ENCODE data around the gene BBS4. TPM values are rescaled to one million over a fixed set of nuclear protein-coding genes. Genes with fewer than 3 reads are reported as not detected.
A peak's percentile ranks its signal among the peaks of the same experiment; 100 is the strongest.
"Not testable (repeated sequence)": the region's sequence is repeated elsewhere in the genome, so short reads cannot be mapped to it uniquely, and the experiment has no call there.

Gene BBS4
- total and polyA plus RNA-seq, 2 donors from 2014 or later = 17.2 to 29.3 TPM

DNA sequence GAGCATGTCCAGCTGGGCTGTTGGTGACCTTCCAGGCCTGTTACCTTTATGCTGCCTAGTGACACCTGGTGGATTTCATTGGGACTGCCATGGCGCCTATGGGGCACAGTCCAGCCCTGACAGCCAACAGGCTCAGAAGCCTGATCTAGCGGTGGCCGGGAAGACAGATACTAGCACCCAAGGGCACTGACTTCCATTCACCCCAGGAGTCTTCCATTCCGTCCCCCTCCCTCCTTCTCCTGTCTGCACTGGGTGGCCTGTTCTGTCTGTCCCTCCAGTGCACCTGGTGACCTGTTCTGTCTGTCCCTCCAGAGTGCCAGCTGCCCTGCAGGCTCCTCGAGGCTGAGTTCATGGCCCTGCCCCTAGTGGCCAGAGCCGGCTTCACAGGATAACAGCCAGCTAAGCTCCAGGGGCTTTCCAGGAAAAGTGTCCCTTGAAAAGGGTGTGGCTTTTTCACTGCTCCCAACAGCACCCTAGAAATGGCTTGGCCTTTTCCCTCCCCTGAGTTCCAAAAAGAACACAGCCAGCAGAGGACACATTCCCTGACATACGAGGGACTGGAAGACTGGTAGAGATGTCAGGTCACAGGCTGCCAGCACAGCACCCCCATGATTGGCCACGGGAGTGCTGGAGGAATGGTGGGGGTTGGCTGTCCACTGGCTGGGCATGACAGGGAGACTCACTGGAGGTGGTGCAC is 15.2 kb upstream of the BBS4 start:
- peak; percentile 82 to 90 (median 83) for DNase-seq
- H3K27me3 ChIP-seq (ENCODE audit: control insufficient read depth, insufficient read depth, low read length); H3K9ac ChIP-seq (ENCODE audit: low read length in 3 of 3); H3K36me3 ChIP-seq (ENCODE audit: control insufficient read depth in 2 of 3, insufficient read depth in 3 of 3, low read length in 3 of 3); FAIRE-seq; H3K4me1 ChIP-seq (ENCODE audit: control insufficient read depth in 2 of 3, insufficient read depth in 2 of 3, low read depth in 1 of 3, low read length in 3 of 3); intact Hi-C loops (cut with DNase I); H3K27ac ChIP-seq (ENCODE audit: low read depth in 2 of 2, low read length in 2 of 2); H3K9me3 ChIP-seq (ENCODE audit: control insufficient read depth in 2 of 3, insufficient read depth in 1 of 3, low read length in 3 of 3): not testable (repeated sequence)
- H3K4me3 ChIP-seq (ENCODE audit: low read length in 3 of 3) = peak overlapping the region; percentile 39 to 59 (median 58)
- TF ChIP-seq, protein P1, sequence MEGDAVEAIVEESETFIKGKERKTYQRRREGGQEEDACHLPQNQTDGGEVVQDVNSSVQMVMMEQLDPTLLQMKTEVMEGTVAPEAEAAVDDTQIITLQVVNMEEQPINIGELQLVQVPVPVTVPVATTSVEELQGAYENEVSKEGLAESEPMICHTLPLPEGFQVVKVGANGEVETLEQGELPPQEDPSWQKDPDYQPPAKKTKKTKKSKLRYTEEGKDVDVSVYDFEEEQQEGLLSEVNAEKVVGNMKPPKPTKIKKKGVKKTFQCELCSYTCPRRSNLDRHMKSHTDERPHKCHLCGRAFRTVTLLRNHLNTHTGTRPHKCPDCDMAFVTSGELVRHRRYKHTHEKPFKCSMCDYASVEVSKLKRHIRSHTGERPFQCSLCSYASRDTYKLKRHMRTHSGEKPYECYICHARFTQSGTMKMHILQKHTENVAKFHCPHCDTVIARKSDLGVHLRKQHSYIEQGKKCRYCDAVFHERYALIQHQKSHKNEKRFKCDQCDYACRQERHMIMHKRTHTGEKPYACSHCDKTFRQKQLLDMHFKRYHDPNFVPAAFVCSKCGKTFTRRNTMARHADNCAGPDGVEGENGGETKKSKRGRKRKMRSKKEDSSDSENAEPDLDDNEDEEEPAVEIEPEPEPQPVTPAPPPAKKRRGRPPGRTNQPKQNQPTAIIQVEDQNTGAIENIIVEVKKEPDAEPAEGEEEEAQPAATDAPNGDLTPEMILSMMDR (IDR thresholded peaks at IDR 0.05; ENCODE audit: borderline replicate concordance, extremely low read depth, insufficient read depth) = peak; percentile 72

DNA sequence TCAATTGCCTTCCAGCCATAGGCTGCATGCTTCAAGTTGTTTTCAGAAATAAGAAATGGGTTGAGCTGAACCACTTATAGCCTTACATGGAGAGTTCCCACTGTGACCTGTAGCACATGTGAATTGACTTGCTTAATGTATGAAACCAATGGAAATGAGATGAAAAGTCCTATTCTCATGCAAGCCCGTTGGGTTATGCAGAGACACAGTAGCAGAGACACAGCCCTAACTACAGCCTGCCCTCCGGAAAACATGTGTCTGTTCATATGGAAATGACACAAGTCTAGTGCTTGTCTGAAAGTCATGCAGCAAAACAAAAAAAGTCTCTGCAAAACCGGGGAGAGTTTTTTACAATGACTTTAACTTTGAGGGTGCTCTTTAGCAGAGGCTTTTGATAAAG is 14.5 kb upstream of the BBS4 start:
- Histone ChIP-seq H3K9ac (ENCODE audit: low read length in 3 of 3) (no peak overlapping the region), H3K9me3 (ENCODE audit: control insufficient read depth in 2 of 3, insufficient read depth in 1 of 3, low read length in 3 of 3) (no peaks in the 10 kb centered on the region), H3K4me1 (ENCODE audit: control insufficient read depth in 2 of 3, insufficient read depth in 2 of 3, low read depth in 1 of 3, low read length in 3 of 3) (no peaks in the 10 kb centered on the region), H3K27me3 (ENCODE audit: control insufficient read depth, insufficient read depth, low read length) (no peaks in the 10 kb centered on the region), H3K27ac (ENCODE audit: low read depth in 2 of 2, low read length in 2 of 2) (no peak overlapping the region), H3K4me3 (ENCODE audit: low read length in 3 of 3) (no peak overlapping the region), H3K36me3 (ENCODE audit: control insufficient read depth in 2 of 3, insufficient read depth in 3 of 3, low read length in 3 of 3) (no peaks in the 10 kb centered on the region)
- no peak for DNase-seq
- TF ChIP-seq, protein P1 (IDR thresholded peaks at IDR 0.05; ENCODE audit: borderline replicate concordance, extremely low read depth, insufficient read depth) = no peak
- no peak for FAIRE-seq
- intact Hi-C loops (cut with DNase I) = no loop called here

DNA sequence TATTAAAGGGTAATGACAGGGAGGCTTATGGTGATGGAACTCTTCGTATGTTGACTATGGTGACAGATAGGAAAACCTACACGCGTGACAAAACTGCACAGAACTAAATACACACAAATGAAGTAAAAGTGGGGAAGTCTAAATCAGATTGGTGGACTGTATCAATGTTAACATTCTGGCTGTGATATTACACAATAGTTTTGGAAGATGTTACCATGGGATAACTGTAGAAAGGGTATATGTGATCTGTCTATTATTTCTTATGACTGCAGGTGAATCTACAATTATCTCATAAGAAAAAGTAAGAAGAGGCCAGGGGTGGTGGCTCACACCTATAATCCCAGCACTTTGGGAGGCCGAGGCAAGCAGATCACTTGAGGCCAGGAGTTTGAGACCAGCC is 9.2 kb upstream of the BBS4 start:
- H3K27me3 ChIP-seq (ENCODE audit: control insufficient read depth, insufficient read depth, low read length) = peaks cover 3% of the 10 kb centered on the region
- intact Hi-C loops (cut with DNase I) = no loop called here
- H3K27ac ChIP-seq (ENCODE audit: low read depth in 2 of 2, low read length in 2 of 2) = no peak overlapping the region
- DNase-seq (no peak), FAIRE-seq (no peak)
- H3K9ac ChIP-seq (ENCODE audit: low read length in 3 of 3) = no peak overlapping the region
- H3K9me3 ChIP-seq (ENCODE audit: control insufficient read depth in 2 of 3, insufficient read depth in 1 of 3, low read length in 3 of 3) = no peaks in the 10 kb centered on the region
- H3K4me3 ChIP-seq (ENCODE audit: low read length in 3 of 3) = no peak overlapping the region
- TF ChIP-seq, protein P1 (IDR thresholded peaks at IDR 0.05; ENCODE audit: borderline replicate concordance, extremely low read depth, insufficient read depth) = no peak
- H3K36me3 ChIP-seq (ENCODE audit: control insufficient read depth in 2 of 3, insufficient read depth in 3 of 3, low read length in 3 of 3) = no peaks in the 10 kb centered on the region
- H3K4me1 ChIP-seq (ENCODE audit: control insufficient read depth in 2 of 3, insufficient read depth in 2 of 3, low read depth in 1 of 3, low read length in 3 of 3) = no peaks in the 10 kb centered on the region

Measured in kidney (tissue), 14 donors.